Mucosa of rectum (tissue), 2 donors: ENCODE data around the gene EXOC6.

Experiments used
- H3K27ac ChIP-seq, 2 donors: one replicate each; pipeline ENCODE4 v1.7.0; 2013; ENCODE audit warnings: inconsistent platforms in 2 of 2, low read depth in 2 of 2, low read length in 2 of 2
- H3K27me3 ChIP-seq, 2 donors: one replicate each; pipeline ENCODE4 v1.7.0; 2013; ENCODE audit warnings: low read length in 2 of 2; ENCODE audit not compliant: control insufficient read depth in 2 of 2, insufficient read depth in 2 of 2
- H3K36me3 ChIP-seq, 2 donors: one replicate each; pipeline ENCODE4 v1.7.0; 2013; ENCODE audit warnings: low read length in 2 of 2; ENCODE audit not compliant: control insufficient read depth in 2 of 2, insufficient read depth in 2 of 2
- H3K4me1 ChIP-seq, 2 donors: one replicate each; pipeline ENCODE4 v1.7.0; 2013; ENCODE audit warnings: low read length in 2 of 2, mild to moderate bottlenecking in 1 of 2; ENCODE audit not compliant: control insufficient read depth in 2 of 2, insufficient read depth in 2 of 2
- H3K4me3 ChIP-seq, 2 donors: one replicate each; pipeline ENCODE4 v1.7.0; 2013; ENCODE audit warnings: low read length in 2 of 2
- H3K9ac ChIP-seq, 2 donors: one replicate each; pipeline ENCODE4 v1.7.0; 2013; ENCODE audit warnings: low read length in 2 of 2, low read depth in 1 of 2, mild to moderate bottlenecking in 1 of 2
- H3K9me3 ChIP-seq, 2 donors: one replicate each; pipeline ENCODE4 v1.7.0; 2013; ENCODE audit warnings: low read length in 2 of 2; ENCODE audit not compliant: control insufficient read depth in 2 of 2
- donor health status: healthy.
- donor health status: Normal muscosa, but diverticular disease.

EXOC6 gene

GRCh38 chr10:92993699-92994272, 145.5 kb downstream of the EXOC6 start:
- Histone ChIP-seq H3K9me3 (no peaks in the 10 kb centered on the region), H3K4me3 (no peak overlapping the region), H3K27ac (no peak overlapping the region), H3K27me3 (no peaks in the 10 kb centered on the region), H3K9ac (no peak overlapping the region), H3K4me1 (no peaks in the 10 kb centered on the region), H3K36me3 (no peaks in the 10 kb centered on the region)

GRCh38 chr10:92995509-92995908, 147.2 kb downstream of the EXOC6 start:
- no peak overlapping the region for H3K4me3 ChIP-seq
- H3K9ac ChIP-seq: no peak overlapping the region
- no peaks in the 10 kb centered on the region for H3K9me3 ChIP-seq
- no peaks in the 10 kb centered on the region for H3K4me1 ChIP-seq
- no peaks in the 10 kb centered on the region for H3K36me3 ChIP-seq
- H3K27ac ChIP-seq: no peak overlapping the region
- no peaks in the 10 kb centered on the region for H3K27me3 ChIP-seq

- H3K9me3 ChIP-seq: no peaks in the 10 kb centered on the region
- H3K27me3 ChIP-seq: no peaks in the 10 kb centered on the region
- H3K4me1 ChIP-seq: no peaks in the 10 kb centered on the region
- H3K36me3 ChIP-seq: no peaks in the 10 kb centered on the region
- H3K4me3 ChIP-seq: no peak overlapping the region
- H3K9ac ChIP-seq: no peak overlapping the region
- no peak overlapping the region for H3K27ac ChIP-seq
These were observed 149.3 kb downstream of the EXOC6 start for GRCh38 chr10:92997620-92998019.

- Histone ChIP-seq H3K27ac (no peak overlapping the region), H3K4me3 (no peak overlapping the region), H3K9me3 (no peaks in the 10 kb centered on the region), H3K4me1 (no peaks in the 10 kb centered on the region), H3K27me3 (no peaks in the 10 kb centered on the region), H3K36me3 (no peaks in the 10 kb centered on the region), H3K9ac (no peak overlapping the region)
These were observed 150.9 kb downstream of the EXOC6 start for GRCh38 chr10:92999191-92999590.

- H3K27me3 ChIP-seq: no peaks in the 10 kb centered on the region
- H3K4me3 ChIP-seq: no peak overlapping the region
- no peak overlapping the region for H3K9ac ChIP-seq
- no peaks in the 10 kb centered on the region for H3K4me1 ChIP-seq
- no peaks in the 10 kb centered on the region for H3K9me3 ChIP-seq
- no peaks in the 10 kb centered on the region for H3K36me3 ChIP-seq
- H3K27ac ChIP-seq: no peak overlapping the region
These were observed 158.2 kb downstream of the EXOC6 start for GRCh38 chr10:93006435-93007039.

GRCh38 chr10:93015722-93016121, 167.4 kb downstream of the EXOC6 start:
- Histone ChIP-seq H3K27me3 (no peaks in the 10 kb centered on the region), H3K4me3 (no peak overlapping the region), H3K4me1 (no peaks in the 10 kb centered on the region)

GRCh38 chr10:93023013-93023650, 174.8 kb downstream of the EXOC6 start:
- no peaks in the 10 kb centered on the region for H3K36me3 ChIP-seq
- H3K27ac ChIP-seq: no peak overlapping the region
- no peak overlapping the region for H3K9ac ChIP-seq
- no peak overlapping the region for H3K4me3 ChIP-seq
- no peaks in the 10 kb centered on the region for H3K9me3 ChIP-seq
- no peaks in the 10 kb centered on the region for H3K27me3 ChIP-seq
- H3K4me1 ChIP-seq: peaks cover 0 to 6% of the 10 kb centered on the region in 2 donors

More at GRCh38 chr10:93015722-93016121, 167.4 kb downstream of the EXOC6 start:
- no peaks in the 10 kb centered on the region for H3K9me3 ChIP-seq
- H3K9ac ChIP-seq: no peak overlapping the region
- H3K36me3 ChIP-seq: no peaks in the 10 kb centered on the region
- no peak overlapping the region for H3K27ac ChIP-seq

GRCh38 chr10:93026072-93026471, 177.8 kb downstream of the EXOC6 start:
- Histone ChIP-seq H3K36me3 (no peaks in the 10 kb centered on the region), H3K4me1 (peaks cover 0 to 6% of the 10 kb centered on the region in 2 donors)

GRCh38 chr10:93027508-93027907, 179.2 kb downstream of the EXOC6 start:
- H3K9me3 ChIP-seq: no peaks in the 10 kb centered on the region
- H3K9ac ChIP-seq: no peak overlapping the region
- H3K4me3 ChIP-seq: no peak overlapping the region
- H3K27ac ChIP-seq: no peak overlapping the region
- peaks cover 0 to 6% of the 10 kb centered on the region in 2 donors for H3K4me1 ChIP-seq
- H3K27me3 ChIP-seq: no peaks in the 10 kb centered on the region
- no peaks in the 10 kb centered on the region for H3K36me3 ChIP-seq

More at GRCh38 chr10:93026072-93026471, 177.8 kb downstream of the EXOC6 start:
- Histone ChIP-seq H3K9ac (no peak overlapping the region), H3K4me3 (no peak overlapping the region), H3K9me3 (no peaks in the 10 kb centered on the region), H3K27ac (no peak overlapping the region), H3K27me3 (no peaks in the 10 kb centered on the region)

- Histone ChIP-seq H3K9me3 (no peaks in the 10 kb centered on the region), H3K4me3 (no peak overlapping the region), H3K27ac (no peak overlapping the region), H3K9ac (no peak overlapping the region), H3K36me3 (no peaks in the 10 kb centered on the region), H3K4me1 (peaks cover 0 to 8% of the 10 kb centered on the region in 2 donors), H3K27me3 (no peaks in the 10 kb centered on the region)
These were observed 180.6 kb downstream of the EXOC6 start for GRCh38 chr10:93028883-93029282.
